T-helper 1 cell treated with Interleukin-12 subunit alpha and Interleukin-12 subunit beta and Interleukin-4 antibody, amounts not matched to agents 30 μg/mL and 1 μg/mL, for 36 hours (primary cell): ENCODE measurements around the gene NT5DC1.
A peak's percentile ranks its signal among the peaks of the same experiment; 100 is the strongest.

Experiments
- H3K27ac Mint-ChIP-seq: one replicate; pipeline ENCODE4 v1.8.0; 2021; ENCODE audit warnings: mild to moderate bottlenecking, mixed read lengths
- H3K27me3 Mint-ChIP-seq: one replicate; pipeline ENCODE4 v1.8.0; 2021; ENCODE audit warnings: low read depth, mixed read lengths
- H3K36me3 Mint-ChIP-seq: one replicate; pipeline ENCODE4 v1.8.0; 2021; ENCODE audit warnings: low read depth, mixed read lengths
- H3K4me1 Mint-ChIP-seq: one replicate; pipeline ENCODE4 v1.8.0; 2021; ENCODE audit warnings: low read depth, mixed read lengths
- H3K4me3 Mint-ChIP-seq: one replicate; pipeline ENCODE4 v1.8.0; 2021; ENCODE audit warnings: mild to moderate bottlenecking, moderate library complexity, mixed read lengths
- H3K9me3 Mint-ChIP-seq: one replicate; pipeline ENCODE4 v1.8.0; 2021; ENCODE audit warnings: mixed read lengths

Gene NT5DC1

GRCh38 chr6:116102873-116103272 lies 2.2 kb downstream of the NT5DC1 start:
- no peaks in the 10 kb centered on the region for H3K27me3 Mint-ChIP-seq
- H3K27ac Mint-ChIP-seq: peak overlapping the region; percentile 3
- H3K36me3 Mint-ChIP-seq: no peaks in the 10 kb centered on the region
- peak overlapping the region; percentile 30 for H3K4me3 Mint-ChIP-seq
- H3K4me1 Mint-ChIP-seq: peaks cover 38% of the 10 kb centered on the region
- no peaks in the 10 kb centered on the region for H3K9me3 Mint-ChIP-seq

- Mint-ChIP-seq H3K27me3 (no peaks in the 10 kb centered on the region), H3K36me3 (peaks cover 7% of the 10 kb centered on the region), H3K4me1 (peaks cover 38% of the 10 kb centered on the region), H3K27ac (no peak overlapping the region), H3K9me3 (no peaks in the 10 kb centered on the region), H3K4me3 (no peak overlapping the region)
These were observed 4.0 kb downstream of the NT5DC1 start for GRCh38 chr6:116104636-116105035.

GRCh38 chr6:116105247-116105646 lies 4.6 kb downstream of the NT5DC1 start:
- Mint-ChIP-seq H3K4me1 (peaks cover 36% of the 10 kb centered on the region), H3K9me3 (no peaks in the 10 kb centered on the region), H3K36me3 (peaks cover 8% of the 10 kb centered on the region), H3K4me3 (no peak overlapping the region), H3K27me3 (no peaks in the 10 kb centered on the region), H3K27ac (no peak overlapping the region)

- H3K9me3 Mint-ChIP-seq: no peaks in the 10 kb centered on the region
- no peak overlapping the region for H3K4me3 Mint-ChIP-seq
- peaks cover 33% of the 10 kb centered on the region for H3K4me1 Mint-ChIP-seq
- H3K27me3 Mint-ChIP-seq: no peaks in the 10 kb centered on the region
- H3K36me3 Mint-ChIP-seq: peaks cover 13% of the 10 kb centered on the region
- H3K27ac Mint-ChIP-seq: no peak overlapping the region
These were observed 5.5 kb downstream of the NT5DC1 start for GRCh38 chr6:116106146-116106545.

GRCh38 chr6:116108836-116109235 lies 8.2 kb downstream of the NT5DC1 start:
- no peaks in the 10 kb centered on the region for H3K9me3 Mint-ChIP-seq
- peaks cover 10% of the 10 kb centered on the region for H3K4me1 Mint-ChIP-seq
- H3K27me3 Mint-ChIP-seq: no peaks in the 10 kb centered on the region
- H3K4me3 Mint-ChIP-seq: no peak overlapping the region
- H3K36me3 Mint-ChIP-seq: peaks cover 20% of the 10 kb centered on the region
- no peak overlapping the region for H3K27ac Mint-ChIP-seq

GRCh38 chr6:116111552-116112528 lies 11.2 kb downstream of the NT5DC1 start:
- Mint-ChIP-seq H3K36me3 (peaks cover 20% of the 10 kb centered on the region), H3K4me1 (no peaks in the 10 kb centered on the region), H3K4me3 (no peak overlapping the region), H3K9me3 (no peaks in the 10 kb centered on the region), H3K27ac (no peak overlapping the region), H3K27me3 (no peaks in the 10 kb centered on the region)

- Mint-ChIP-seq H3K27me3 (no peaks in the 10 kb centered on the region), H3K36me3 (peaks cover 22% of the 10 kb centered on the region), H3K27ac (no peak overlapping the region), H3K4me3 (no peak overlapping the region), H3K9me3 (no peaks in the 10 kb centered on the region), H3K4me1 (no peaks in the 10 kb centered on the region)
These were observed 12.7 kb downstream of the NT5DC1 start for GRCh38 chr6:116113386-116113785.

GRCh38 chr6:116115781-116116180 lies 15.1 kb downstream of the NT5DC1 start:
- H3K27me3 Mint-ChIP-seq: no peaks in the 10 kb centered on the region
- no peaks in the 10 kb centered on the region for H3K9me3 Mint-ChIP-seq
- no peak overlapping the region for H3K27ac Mint-ChIP-seq
- H3K4me1 Mint-ChIP-seq: no peaks in the 10 kb centered on the region
- no peak overlapping the region for H3K4me3 Mint-ChIP-seq
- peaks cover 9% of the 10 kb centered on the region for H3K36me3 Mint-ChIP-seq

- H3K4me3 Mint-ChIP-seq: no peak overlapping the region
- H3K36me3 Mint-ChIP-seq: peaks cover 2% of the 10 kb centered on the region
- H3K4me1 Mint-ChIP-seq: no peaks in the 10 kb centered on the region
- H3K27me3 Mint-ChIP-seq: no peaks in the 10 kb centered on the region
- H3K9me3 Mint-ChIP-seq: no peaks in the 10 kb centered on the region
- H3K27ac Mint-ChIP-seq: no peak overlapping the region
These were observed 18.0 kb downstream of the NT5DC1 start for GRCh38 chr6:116118608-116119007.

- Mint-ChIP-seq H3K4me1 (no peaks in the 10 kb centered on the region), H3K27me3 (no peaks in the 10 kb centered on the region), H3K27ac (no peak overlapping the region), H3K36me3 (peaks cover 2% of the 10 kb centered on the region), H3K9me3 (no peaks in the 10 kb centered on the region), H3K4me3 (no peak overlapping the region)
These were observed 19.8 kb downstream of the NT5DC1 start for GRCh38 chr6:116120430-116120829.

- no peak within 1 kb of the TSS for H3K4me3 Mint-ChIP-seq
- no peaks in the 10 kb centered on the region for H3K36me3 Mint-ChIP-seq
- no peaks in the 10 kb centered on the region for H3K27me3 Mint-ChIP-seq
- H3K27ac Mint-ChIP-seq: no peak within 1 kb of the TSS
- no peaks in the 10 kb centered on the region for H3K4me1 Mint-ChIP-seq
- no peaks in the 10 kb centered on the region for H3K9me3 Mint-ChIP-seq
These were observed 25.4 kb downstream of the NT5DC1 start, which contains the start of gene COL10A1 for GRCh38 chr6:116126032-116126431. Gene COL10A1, minus strand, starts transcription at chr6:116126132. Its CDS starts 640 bp downstream, at chr6:116125492.

- Mint-ChIP-seq H3K4me1 (no peaks in the 10 kb centered on the region), H3K27me3 (no peaks in the 10 kb centered on the region), H3K9me3 (no peaks in the 10 kb centered on the region), H3K4me3 (no peak overlapping the region), H3K36me3 (peaks cover 1% of the 10 kb centered on the region), H3K27ac (no peak overlapping the region)
These were observed 27.3 kb downstream of the NT5DC1 start for GRCh38 chr6:116127771-116128493.

GRCh38 chr6:116133453-116133852 lies 32.8 kb downstream of the NT5DC1 start:
- Mint-ChIP-seq H3K4me1 (peaks cover 8% of the 10 kb centered on the region), H3K4me3 (no peak overlapping the region), H3K9me3 (no peaks in the 10 kb centered on the region), H3K27ac (no peak overlapping the region), H3K36me3 (peaks cover 9% of the 10 kb centered on the region), H3K27me3 (no peaks in the 10 kb centered on the region)

GRCh38 chr6:116136373-116136772 lies 35.7 kb downstream of the NT5DC1 start:
- no peak overlapping the region for H3K4me3 Mint-ChIP-seq
- no peak overlapping the region for H3K27ac Mint-ChIP-seq

GRCh38 chr6:116136933-116137340 lies 36.3 kb downstream of the NT5DC1 start:
- H3K27me3 Mint-ChIP-seq: no peaks in the 10 kb centered on the region
- peaks cover 7% of the 10 kb centered on the region for H3K36me3 Mint-ChIP-seq
- no peak overlapping the region for H3K4me3 Mint-ChIP-seq
- H3K9me3 Mint-ChIP-seq: no peaks in the 10 kb centered on the region
- peaks cover 8% of the 10 kb centered on the region for H3K4me1 Mint-ChIP-seq
- peak overlapping the region; percentile 58 for H3K27ac Mint-ChIP-seq

More at GRCh38 chr6:116136373-116136772, 35.7 kb downstream of the NT5DC1 start:
- H3K36me3 Mint-ChIP-seq: peaks cover 9% of the 10 kb centered on the region
- peaks cover 8% of the 10 kb centered on the region for H3K4me1 Mint-ChIP-seq
- H3K27me3 Mint-ChIP-seq: no peaks in the 10 kb centered on the region
- H3K9me3 Mint-ChIP-seq: no peaks in the 10 kb centered on the region
